ENCODE results near the gene RAD51B. TPM values are rescaled to one million over a fixed set of nuclear protein-coding genes. Genes with fewer than 3 reads are reported as not detected.

The RAD51B gene
- polyA plus RNA-seq, 3 donors, result 3.6 to 11.6 (median 9.4) TPM

DNA sequence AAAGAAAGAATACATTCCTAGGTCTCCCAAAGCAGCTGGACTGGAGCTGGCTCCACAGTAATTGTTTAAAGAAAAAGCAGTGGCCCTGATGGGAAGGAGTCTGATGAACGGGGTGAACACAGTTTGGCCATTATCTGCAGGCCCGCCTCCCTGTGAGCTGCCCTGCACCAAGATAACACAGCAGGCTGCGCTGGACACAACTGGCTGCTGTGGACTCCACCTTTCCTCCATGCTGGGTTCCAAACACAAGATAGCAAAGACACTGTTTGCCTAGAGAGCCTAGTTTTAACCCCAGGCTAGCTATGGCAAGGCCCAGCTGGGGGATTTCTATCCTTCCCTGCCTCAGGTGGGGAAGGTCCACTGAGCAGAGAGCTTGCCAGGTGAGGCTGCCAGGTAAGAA lies 938.7 kb downstream of the RAD51B start:
- intact Hi-C loops (cut with micrococcal nuclease), result loop anchor here in 1 of 2 donors (5.0 kb wide), 1 partner anchor 1056 kb away; the partner anchor contains the start of gene RDH12
- Mint-ChIP-seq H3K4me1 (peaks cover 39% of the 10 kb centered on the region), H3K27me3 (ENCODE audit: low read depth in 3 of 3) (peaks cover 52 to 81% (median 67%) of the 10 kb centered on the region in 3 donors), H3K36me3 (peaks cover 3 to 29% of the 10 kb centered on the region in 2 donors), H3K27ac (peak overlapping the region in 5 of 7 donors; percentile 64 to 84 (median 68)), H3K9me3 (peaks cover 0 to 5% (median 0%) of the 10 kb centered on the region in 7 donors), H3K4me3 (peak overlapping the region in 1 of 2 donors; percentile 65)
- TF ChIP-seq, protein P1, sequence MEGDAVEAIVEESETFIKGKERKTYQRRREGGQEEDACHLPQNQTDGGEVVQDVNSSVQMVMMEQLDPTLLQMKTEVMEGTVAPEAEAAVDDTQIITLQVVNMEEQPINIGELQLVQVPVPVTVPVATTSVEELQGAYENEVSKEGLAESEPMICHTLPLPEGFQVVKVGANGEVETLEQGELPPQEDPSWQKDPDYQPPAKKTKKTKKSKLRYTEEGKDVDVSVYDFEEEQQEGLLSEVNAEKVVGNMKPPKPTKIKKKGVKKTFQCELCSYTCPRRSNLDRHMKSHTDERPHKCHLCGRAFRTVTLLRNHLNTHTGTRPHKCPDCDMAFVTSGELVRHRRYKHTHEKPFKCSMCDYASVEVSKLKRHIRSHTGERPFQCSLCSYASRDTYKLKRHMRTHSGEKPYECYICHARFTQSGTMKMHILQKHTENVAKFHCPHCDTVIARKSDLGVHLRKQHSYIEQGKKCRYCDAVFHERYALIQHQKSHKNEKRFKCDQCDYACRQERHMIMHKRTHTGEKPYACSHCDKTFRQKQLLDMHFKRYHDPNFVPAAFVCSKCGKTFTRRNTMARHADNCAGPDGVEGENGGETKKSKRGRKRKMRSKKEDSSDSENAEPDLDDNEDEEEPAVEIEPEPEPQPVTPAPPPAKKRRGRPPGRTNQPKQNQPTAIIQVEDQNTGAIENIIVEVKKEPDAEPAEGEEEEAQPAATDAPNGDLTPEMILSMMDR (IDR thresholded peaks at IDR 0.05), result no peak
- Histone ChIP-seq H2AFZ (ENCODE audit: insufficient read depth, low read depth, low read length, poor library complexity, severe bottlenecking) (no peak overlapping the region), H3K79me2 (ENCODE audit: insufficient read depth, low read length) (no peaks in the 10 kb centered on the region), H3K9ac (ENCODE audit: insufficient read depth, low read length, poor library complexity, severe bottlenecking) (no peak overlapping the region), H4K20me1 (ENCODE audit: insufficient read depth, low read length) (no peaks in the 10 kb centered on the region), H3K9me3 (replicated peaks in 1 of 2; ENCODE audit: control insufficient read depth in 1 of 2, insufficient read depth in 1 of 2, low read length in 2 of 2) (no peaks in the 10 kb centered on the region), H3K36me3 (replicated peaks in 1 of 2; ENCODE audit: control insufficient read depth in 1 of 2, insufficient read depth in 2 of 2, low read length in 2 of 2) (no peaks in the 10 kb centered on the region), H3K27me3 (ENCODE audit: control insufficient read depth in 2 of 2, insufficient read depth in 2 of 2, low read length in 2 of 2) (peaks cover 20 to 54% of the 10 kb centered on the region in 2 donors), H3K4me1 (ENCODE audit: control insufficient read depth in 1 of 2, insufficient read depth in 2 of 2, low read length in 2 of 2) (peaks cover 31 to 34% of the 10 kb centered on the region in 2 donors), H3K4me3 (replicated peaks in 1 of 3; ENCODE audit: low read depth in 2 of 3, low read length in 3 of 3) (no peak overlapping the region), H3K27ac (ENCODE audit: low read depth in 1 of 2, low read length in 2 of 2) (peak overlapping the region in 1 of 2 donors; percentile 44), H3K4me2 (replicated peaks; ENCODE audit: extremely low read depth, low read length, poor library complexity, severe bottlenecking) (no peak overlapping the region)
- DNase-seq, result no peak
- WGBS (ENCODE audit: insufficient coverage), result 95% methylated on average over 3 of the region's 3 CpGs

DNA sequence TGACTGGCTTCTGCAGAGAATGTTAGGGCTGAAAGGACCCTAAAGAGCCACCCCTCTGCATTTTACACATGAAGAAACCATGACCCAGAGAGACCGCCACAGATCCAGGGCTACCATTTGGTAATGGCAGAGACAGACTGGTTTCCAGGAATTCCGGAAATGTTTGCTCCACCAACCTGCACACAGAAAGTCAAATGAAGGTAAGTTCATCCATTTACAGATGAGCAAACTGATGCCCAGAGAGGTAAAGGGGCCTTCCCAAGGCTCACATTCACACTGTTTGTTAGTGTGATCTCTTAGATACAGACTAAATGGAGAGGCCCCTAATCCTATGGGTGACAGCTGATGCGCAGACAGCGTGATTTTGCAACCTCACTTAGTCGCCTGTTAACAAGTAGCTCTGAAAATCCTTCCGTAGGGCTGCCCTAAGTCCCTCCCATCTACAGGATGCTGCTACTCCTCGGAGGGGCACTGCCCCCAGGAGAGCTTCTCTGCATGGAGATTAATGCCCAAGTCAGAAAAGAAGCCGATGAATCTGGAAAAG lies 939.5 kb downstream of the RAD51B start:
- H3K27me3 Mint-ChIP-seq (ENCODE audit: low read depth in 3 of 3), result peaks cover 55 to 81% (median 68%) of the 10 kb centered on the region in 3 donors
- H3K36me3 Mint-ChIP-seq, result peaks cover 3 to 29% of the 10 kb centered on the region in 2 donors
- Histone ChIP-seq H3K9ac (ENCODE audit: insufficient read depth, low read length, poor library complexity, severe bottlenecking) (no peak overlapping the region), H3K4me1 (ENCODE audit: control insufficient read depth in 1 of 2, insufficient read depth in 2 of 2, low read length in 2 of 2) (peaks cover 31 to 34% of the 10 kb centered on the region in 2 donors), H3K36me3 (replicated peaks in 1 of 2; ENCODE audit: control insufficient read depth in 1 of 2, insufficient read depth in 2 of 2, low read length in 2 of 2) (no peaks in the 10 kb centered on the region), H3K27ac (ENCODE audit: low read depth in 1 of 2, low read length in 2 of 2) (no peak overlapping the region), H2AFZ (ENCODE audit: insufficient read depth, low read depth, low read length, poor library complexity, severe bottlenecking) (no peak overlapping the region), H3K27me3 (ENCODE audit: control insufficient read depth in 2 of 2, insufficient read depth in 2 of 2, low read length in 2 of 2) (peaks cover 14 to 53% of the 10 kb centered on the region in 2 donors), H3K79me2 (ENCODE audit: insufficient read depth, low read length) (no peaks in the 10 kb centered on the region), H3K4me3 (replicated peaks in 1 of 3; ENCODE audit: low read depth in 2 of 3, low read length in 3 of 3) (no peak overlapping the region), H3K9me3 (replicated peaks in 1 of 2; ENCODE audit: control insufficient read depth in 1 of 2, insufficient read depth in 1 of 2, low read length in 2 of 2) (no peaks in the 10 kb centered on the region), H3K4me2 (replicated peaks; ENCODE audit: extremely low read depth, low read length, poor library complexity, severe bottlenecking) (no peak overlapping the region), H4K20me1 (ENCODE audit: insufficient read depth, low read length) (no peaks in the 10 kb centered on the region)
- H3K4me3 Mint-ChIP-seq, result peak overlapping the region in 1 of 2 donors; percentile 44
- peaks cover 37% of the 10 kb centered on the region for H3K4me1 Mint-ChIP-seq
- WGBS (ENCODE audit: insufficient coverage), result no CpG with 5 or more reads among the region's 8 CpGs
- H3K27ac Mint-ChIP-seq, result peak overlapping the region in 3 of 7 donors; percentile 47 to 62 (median 48)
- intact Hi-C loops (cut with micrococcal nuclease), result loop anchor here in 1 of 2 donors (5.0 kb wide), 1 partner anchor 1057 kb away; the partner anchor contains the start of gene RDH12
- peak in 1 of 3 donors; percentile 55 for DNase-seq
- TF ChIP-seq, protein P1 (IDR thresholded peaks at IDR 0.05), result no peak
- H3K9me3 Mint-ChIP-seq, result peaks cover 0 to 5% (median 0%) of the 10 kb centered on the region in 7 donors
